ENCODE data around the gene SNX19.
"Not testable (repeated sequence)": the region's sequence is repeated elsewhere in the genome, so short reads cannot be mapped to it uniquely, and the experiment has no call there.

Gene SNX19

GRCh38 chr11:130940706-130941105 lies 24.4 kb upstream of the SNX19 start:
- no peak for DNase-seq (ENCODE audit: low read depth)
- no peak overlapping the region for H3K4me3 ChIP-seq (ENCODE audit: low read length)
- TF ChIP-seq, protein P1, sequence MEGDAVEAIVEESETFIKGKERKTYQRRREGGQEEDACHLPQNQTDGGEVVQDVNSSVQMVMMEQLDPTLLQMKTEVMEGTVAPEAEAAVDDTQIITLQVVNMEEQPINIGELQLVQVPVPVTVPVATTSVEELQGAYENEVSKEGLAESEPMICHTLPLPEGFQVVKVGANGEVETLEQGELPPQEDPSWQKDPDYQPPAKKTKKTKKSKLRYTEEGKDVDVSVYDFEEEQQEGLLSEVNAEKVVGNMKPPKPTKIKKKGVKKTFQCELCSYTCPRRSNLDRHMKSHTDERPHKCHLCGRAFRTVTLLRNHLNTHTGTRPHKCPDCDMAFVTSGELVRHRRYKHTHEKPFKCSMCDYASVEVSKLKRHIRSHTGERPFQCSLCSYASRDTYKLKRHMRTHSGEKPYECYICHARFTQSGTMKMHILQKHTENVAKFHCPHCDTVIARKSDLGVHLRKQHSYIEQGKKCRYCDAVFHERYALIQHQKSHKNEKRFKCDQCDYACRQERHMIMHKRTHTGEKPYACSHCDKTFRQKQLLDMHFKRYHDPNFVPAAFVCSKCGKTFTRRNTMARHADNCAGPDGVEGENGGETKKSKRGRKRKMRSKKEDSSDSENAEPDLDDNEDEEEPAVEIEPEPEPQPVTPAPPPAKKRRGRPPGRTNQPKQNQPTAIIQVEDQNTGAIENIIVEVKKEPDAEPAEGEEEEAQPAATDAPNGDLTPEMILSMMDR (IDR thresholded peaks at IDR 0.05; ENCODE audit: insufficient read depth, low read depth, low read length, missing control alignments) = no peak

DNA sequence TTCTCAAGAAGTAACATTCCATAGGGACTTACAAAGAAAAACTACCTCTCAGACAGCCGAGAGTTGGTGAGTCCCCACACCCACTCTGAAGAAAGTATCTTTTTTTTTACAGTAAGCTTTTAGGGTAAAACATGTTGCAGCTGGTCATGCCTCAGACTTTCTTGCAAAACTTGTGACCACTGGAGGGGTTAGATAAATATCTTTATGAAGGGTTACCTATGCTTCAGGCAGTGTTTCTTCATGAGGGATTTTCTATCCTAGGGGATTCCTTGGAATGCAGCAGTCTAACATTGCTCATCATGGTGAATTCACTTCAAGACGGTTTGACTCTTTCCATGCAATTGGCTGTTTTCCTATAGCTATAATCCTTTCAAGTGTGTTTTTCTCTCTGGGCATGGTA lies 20.8 kb upstream of the SNX19 start:
- no peak overlapping the region for H3K4me3 ChIP-seq (ENCODE audit: low read length)
- peak; percentile 68 for DNase-seq (ENCODE audit: low read depth)
- TF ChIP-seq, protein P1 (IDR thresholded peaks at IDR 0.05; ENCODE audit: insufficient read depth, low read depth, low read length, missing control alignments) = no peak

GRCh38 chr11:130932086-130932712 lies 15.9 kb upstream of the SNX19 start:
- peak; percentile 28 for DNase-seq (ENCODE audit: low read depth)
- TF ChIP-seq, protein P1 (IDR thresholded peaks at IDR 0.05; ENCODE audit: insufficient read depth, low read depth, low read length, missing control alignments) = no peak
- no peak overlapping the region for H3K4me3 ChIP-seq (ENCODE audit: low read length)

DNA sequence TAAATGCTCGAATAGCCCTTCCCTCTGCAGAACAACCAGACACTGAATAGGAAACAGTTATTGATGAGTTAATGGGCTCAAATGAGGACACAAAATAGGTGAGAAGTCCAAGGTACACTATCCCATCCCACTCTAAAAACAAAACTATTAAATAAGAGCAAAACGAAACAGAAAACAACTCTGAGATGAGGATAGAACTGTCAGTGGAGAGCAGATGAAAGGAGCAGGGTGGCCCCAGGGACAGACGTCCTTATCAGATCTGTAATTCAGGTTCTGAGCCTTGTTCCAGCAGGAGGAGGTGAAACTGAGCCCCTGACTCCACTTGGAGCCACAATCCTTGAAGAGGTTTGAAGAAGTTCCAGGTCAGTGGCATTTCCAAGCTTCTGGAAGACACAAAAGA lies 8.5 kb upstream of the SNX19 start:
- DNase-seq (ENCODE audit: low read depth) = no peak
- H3K4me3 ChIP-seq (ENCODE audit: low read length) = no peak overlapping the region
- TF ChIP-seq, protein P1 (IDR thresholded peaks at IDR 0.05; ENCODE audit: insufficient read depth, low read depth, low read length, missing control alignments) = no peak

DNA sequence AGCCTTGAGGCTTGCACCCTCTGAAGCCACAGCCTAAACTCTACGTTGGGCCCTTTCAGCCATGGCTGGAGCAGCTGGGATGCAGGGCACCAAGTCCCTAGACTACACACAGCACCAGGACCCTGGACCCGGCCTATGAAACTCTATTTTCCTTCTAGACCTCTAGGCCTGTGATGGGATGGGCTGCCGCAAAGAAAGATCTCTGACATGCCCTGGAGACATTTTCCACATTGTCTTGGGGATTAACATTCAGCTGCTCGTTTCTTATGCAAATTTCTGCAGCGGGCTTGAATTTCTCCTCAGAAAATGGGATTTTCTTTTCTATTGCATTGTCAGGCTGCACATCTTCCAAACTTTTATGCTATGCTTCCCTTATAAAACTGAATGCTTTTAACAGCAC lies 4.3 kb upstream of the SNX19 start:
- H3K4me3 ChIP-seq (ENCODE audit: low read length); DNase-seq (ENCODE audit: low read depth): not testable (repeated sequence)

DNA sequence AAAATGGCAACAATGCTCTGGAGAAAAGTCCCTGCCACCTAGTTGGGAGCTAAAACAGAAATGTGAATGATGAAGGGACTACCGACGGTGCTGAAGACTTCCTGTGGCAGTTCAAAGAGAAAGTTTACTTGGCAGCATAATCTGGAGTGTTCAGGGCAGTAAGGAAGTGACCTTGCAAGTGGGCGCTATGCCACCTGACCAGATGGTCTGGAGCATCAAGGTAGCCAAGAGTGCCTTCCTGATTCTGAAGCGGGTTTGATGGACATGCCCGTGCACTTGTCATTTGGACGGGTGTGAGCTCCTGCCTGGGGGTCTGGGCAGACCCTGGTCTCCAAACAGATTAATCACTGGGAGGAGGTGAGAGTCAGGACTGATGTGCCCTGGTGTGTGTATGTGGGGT lies 1.8 kb upstream of the SNX19 start:
- H3K4me3 ChIP-seq (ENCODE audit: low read length) = no peak overlapping the region
- DNase-seq (ENCODE audit: low read depth) = no peak
- TF ChIP-seq, protein P1 (IDR thresholded peaks at IDR 0.05; ENCODE audit: insufficient read depth, low read depth, low read length, missing control alignments) = no peak

DNA sequence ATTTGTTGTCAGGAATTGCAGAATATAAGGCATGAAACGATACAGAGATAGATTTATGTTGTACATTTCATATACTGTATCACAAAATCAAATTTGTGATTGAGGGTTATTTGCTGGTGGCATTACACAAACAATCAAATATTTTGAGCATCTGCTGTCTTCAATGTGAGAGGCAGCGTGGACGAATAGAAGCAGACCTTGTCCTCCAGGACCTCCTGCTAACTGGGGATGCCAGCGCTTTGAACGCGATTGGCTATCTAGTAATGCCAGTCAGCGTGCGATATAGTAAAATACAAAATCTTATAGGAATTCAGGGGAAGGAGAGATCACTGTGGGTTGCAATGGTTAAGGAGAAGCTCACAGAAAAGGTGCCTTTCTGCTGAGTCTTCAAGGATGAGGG lies 631 bp upstream of the SNX19 start:
- no peak for DNase-seq (ENCODE audit: low read depth)
- peak overlapping the region; percentile 53 for H3K4me3 ChIP-seq (ENCODE audit: low read length)
- TF ChIP-seq, protein P1 (IDR thresholded peaks at IDR 0.05; ENCODE audit: insufficient read depth, low read depth, low read length, missing control alignments) = no peak

Data from epithelial cell of esophagus (primary cell).